ENCODE data around the gene CHST11. TPM values are rescaled to one million over a fixed set of nuclear protein-coding genes. Genes with fewer than 3 reads are reported as not detected.

CHST11 gene
- total and polyA plus RNA-seq, 8 donors = 11.1 to 56.9 (median 14.8) TPM

GRCh38 chr12:104721039-104721405, 264.3 kb downstream of the CHST11 start:
- TF ChIP-seq, protein P1, sequence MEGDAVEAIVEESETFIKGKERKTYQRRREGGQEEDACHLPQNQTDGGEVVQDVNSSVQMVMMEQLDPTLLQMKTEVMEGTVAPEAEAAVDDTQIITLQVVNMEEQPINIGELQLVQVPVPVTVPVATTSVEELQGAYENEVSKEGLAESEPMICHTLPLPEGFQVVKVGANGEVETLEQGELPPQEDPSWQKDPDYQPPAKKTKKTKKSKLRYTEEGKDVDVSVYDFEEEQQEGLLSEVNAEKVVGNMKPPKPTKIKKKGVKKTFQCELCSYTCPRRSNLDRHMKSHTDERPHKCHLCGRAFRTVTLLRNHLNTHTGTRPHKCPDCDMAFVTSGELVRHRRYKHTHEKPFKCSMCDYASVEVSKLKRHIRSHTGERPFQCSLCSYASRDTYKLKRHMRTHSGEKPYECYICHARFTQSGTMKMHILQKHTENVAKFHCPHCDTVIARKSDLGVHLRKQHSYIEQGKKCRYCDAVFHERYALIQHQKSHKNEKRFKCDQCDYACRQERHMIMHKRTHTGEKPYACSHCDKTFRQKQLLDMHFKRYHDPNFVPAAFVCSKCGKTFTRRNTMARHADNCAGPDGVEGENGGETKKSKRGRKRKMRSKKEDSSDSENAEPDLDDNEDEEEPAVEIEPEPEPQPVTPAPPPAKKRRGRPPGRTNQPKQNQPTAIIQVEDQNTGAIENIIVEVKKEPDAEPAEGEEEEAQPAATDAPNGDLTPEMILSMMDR (IDR thresholded peaks at IDR 0.05) = no peak
- Histone ChIP-seq H3K9me3 (no peaks in the 10 kb centered on the region), H3K4me1 (peaks cover 6 to 31% of the 10 kb centered on the region in 2 donors), H3K36me3 (no peaks in the 10 kb centered on the region), H3K27ac (peak overlapping the region; percentile 63 to 87), H3K4me3 (peak overlapping the region in 1 of 2 donors; percentile 39), H3K27me3 (no peaks in the 10 kb centered on the region)
- intact Hi-C loops (cut with DNase I) = no loop called here
- DNase-seq (no peak), ATAC-seq (no peak)

GRCh38 chr12:104721936-104722335, 265.2 kb downstream of the CHST11 start:
- H3K4me3 ChIP-seq = no peak overlapping the region
- DNase-seq (no peak), ATAC-seq (no peak)
- no peaks in the 10 kb centered on the region for H3K27me3 ChIP-seq
- no peaks in the 10 kb centered on the region for H3K36me3 ChIP-seq
- TF ChIP-seq, protein P1 (IDR thresholded peaks at IDR 0.05) = no peak
- H3K27ac ChIP-seq = no peak overlapping the region
- H3K4me1 ChIP-seq = peaks cover 6 to 31% of the 10 kb centered on the region in 2 donors
- H3K9me3 ChIP-seq = no peaks in the 10 kb centered on the region
- intact Hi-C loops (cut with DNase I) = no loop called here

DNA sequence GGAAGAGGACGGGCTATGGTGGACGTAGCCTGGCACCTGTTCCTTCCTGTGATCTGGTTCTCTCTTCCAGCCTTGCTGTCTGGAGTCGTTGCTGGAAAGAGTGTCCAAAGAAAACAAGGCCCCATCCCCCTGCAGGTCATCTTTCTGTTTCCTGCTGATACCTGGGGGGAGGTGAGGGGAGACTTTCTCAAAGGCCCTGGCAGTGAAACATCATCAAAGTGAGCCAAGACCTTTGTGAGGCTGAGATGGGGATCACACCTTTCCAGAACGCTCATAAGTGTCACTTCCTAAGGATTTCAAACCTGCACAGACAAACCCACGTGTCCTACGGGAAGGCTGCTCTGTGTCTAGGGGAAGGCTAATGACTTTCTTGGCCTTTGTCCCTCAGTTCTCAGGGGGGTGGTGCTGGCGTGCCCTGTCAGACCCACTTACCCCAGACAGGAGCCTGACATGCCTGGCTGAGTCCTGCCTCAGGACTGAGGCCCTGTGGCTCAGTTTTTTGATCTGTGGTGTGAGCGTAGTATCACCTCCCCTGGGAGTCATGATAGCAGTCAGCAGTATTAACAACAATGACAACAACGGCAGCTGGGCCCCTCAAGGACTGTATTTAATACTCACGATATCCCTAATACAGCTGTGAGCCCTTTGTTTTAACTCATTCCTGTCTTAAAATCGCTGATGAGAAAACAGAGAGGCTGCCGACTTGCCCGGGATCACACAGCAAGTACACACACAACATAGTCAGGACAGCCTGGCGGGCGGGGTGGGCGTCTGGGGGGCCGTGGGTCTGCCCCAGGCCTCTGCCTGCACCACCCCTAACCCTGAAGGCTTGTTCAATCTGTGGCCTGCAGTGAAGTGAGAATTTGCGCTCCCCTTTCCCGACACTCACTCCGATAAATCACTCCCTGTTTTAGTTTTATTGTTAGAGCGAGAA, 266.1 kb downstream of the CHST11 start:
- Histone ChIP-seq H3K4me1 (peaks cover 6 to 37% of the 10 kb centered on the region in 2 donors), H3K36me3 (no peaks in the 10 kb centered on the region), H3K9me3 (no peaks in the 10 kb centered on the region), H3K4me3 (no peak overlapping the region), H3K27ac (no peak overlapping the region), H3K27me3 (no peaks in the 10 kb centered on the region)
- intact Hi-C loops (cut with DNase I) = no loop called here
- TF ChIP-seq, protein P1 (IDR thresholded peaks at IDR 0.05) = no peak
- no peak for ATAC-seq
- no peak for DNase-seq

- Histone ChIP-seq H3K4me3 (no peak overlapping the region), H3K36me3 (no peaks in the 10 kb centered on the region), H3K9me3 (no peaks in the 10 kb centered on the region), H3K4me1 (peaks cover 5 to 43% of the 10 kb centered on the region in 2 donors), H3K27ac (no peak overlapping the region), H3K27me3 (no peaks in the 10 kb centered on the region)
- TF ChIP-seq, protein P1 (IDR thresholded peaks at IDR 0.05) = no peak
- no peak for ATAC-seq
- intact Hi-C loops (cut with DNase I) = no loop called here
- no peak for DNase-seq
Measured at GRCh38 chr12:104723895-104724294, 267.1 kb downstream of the CHST11 start.

DNA sequence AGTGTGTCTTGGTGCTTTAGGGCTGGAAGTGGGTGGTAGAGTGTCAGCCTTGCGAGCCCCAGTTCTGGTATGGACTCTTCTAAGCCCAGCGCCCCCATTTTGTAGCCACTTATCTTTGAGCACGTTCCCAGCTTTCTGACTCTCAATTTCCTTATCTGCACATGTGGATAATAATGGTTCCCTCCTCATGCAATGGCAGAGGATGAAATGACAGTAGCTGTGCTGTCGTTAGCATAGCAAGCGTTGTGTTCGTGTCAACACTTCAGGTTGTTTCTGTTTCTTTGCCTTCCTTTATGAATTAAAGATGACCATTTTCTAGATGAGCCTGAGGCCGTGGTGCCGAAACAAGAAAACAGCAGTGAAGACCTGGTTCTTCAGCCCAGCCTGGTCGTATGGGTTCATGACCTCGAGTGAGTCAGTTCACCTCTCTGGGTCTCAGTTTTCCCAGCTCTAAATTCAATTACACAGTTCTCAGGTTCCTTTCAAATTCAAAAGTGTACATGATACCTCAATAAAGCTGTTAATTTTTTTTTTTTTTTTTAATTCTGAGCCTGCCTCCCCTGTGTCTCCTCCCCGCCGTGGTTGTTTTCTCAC, 268.3 kb downstream of the CHST11 start:
- intact Hi-C loops (cut with DNase I) = no loop called here
- Histone ChIP-seq H3K9me3 (no peaks in the 10 kb centered on the region), H3K27me3 (no peaks in the 10 kb centered on the region), H3K27ac (no peak overlapping the region), H3K4me1 (peaks cover 0 to 43% of the 10 kb centered on the region in 2 donors), H3K36me3 (no peaks in the 10 kb centered on the region), H3K4me3 (no peak overlapping the region)
- ATAC-seq = no peak
- TF ChIP-seq, protein P1 (IDR thresholded peaks at IDR 0.05) = no peak
- DNase-seq = no peak

All from left lung (tissue), 10 donors.